Hepatocyte (in vitro differentiated cells): ENCODE measurements around the gene IL4I1.

ENCODE experiments used
- CTCF ChIP-seq: fragments of 200-600 bp; sonication (generic); IDR thresholded peaks from 2 replicates; pipeline ENCODE4 v1.5.1; 2016; ENCODE audit warnings: antibody characterized with exemption, mild to moderate bottlenecking; ENCODE audit not compliant: poor library complexity
- EZH2 ChIP-seq: fragments of 200-600 bp; sonication (generic); IDR thresholded peaks from 2 replicates; pipeline ENCODE4 v1.6.1; 2016; ENCODE audit warnings: antibody characterized with exemption, mild to moderate bottlenecking, borderline replicate concordance
- EZH2phosphoT487 ChIP-seq: fragments of 200-600 bp; sonication (generic); IDR thresholded peaks from one replicate; pipeline ENCODE4 v1.6.1; 2018; ENCODE audit warnings: antibody characterized with exemption, mild to moderate bottlenecking, low read depth, moderate library complexity; ENCODE audit not compliant: unreplicated experiment, severe bottlenecking

GRCh38 chr19:49877879-49878743, 18.6 kb downstream of the IL4I1 start:
- TF ChIP-seq CTCF (no peak), EZH2 (no peak), EZH2phosphoT487 (no peak)
